Chondrocyte (in vitro differentiated cells): ENCODE results near the gene IL1A. TPM values are rescaled to one million over a fixed set of nuclear protein-coding genes. Genes with fewer than 3 reads are reported as not detected.

ENCODE experiments used
- DNase-seq: peaks from one replicate; pipeline ENCODE4 v3.0.0; 2021; ENCODE audit warnings: mixed read lengths, low spot score
- H3K27ac Mint-ChIP-seq: one replicate; pipeline ENCODE4 v1.8.0; 2021; ENCODE audit warnings: mild to moderate bottlenecking, moderate library complexity, mixed read lengths; ENCODE audit not compliant: unreplicated experiment
- H3K27me3 Mint-ChIP-seq: 2 replicates; pipeline ENCODE4 v1.8.0; 2021; ENCODE audit warnings: low read depth, mixed read lengths
- H3K36me3 Mint-ChIP-seq: 2 replicates; pipeline ENCODE4 v1.8.0; 2021; ENCODE audit warnings: low read depth, mixed read lengths
- H3K4me1 Mint-ChIP-seq: 2 replicates; pipeline ENCODE4 v1.8.0; 2021; ENCODE audit warnings: low read depth, mild to moderate bottlenecking, mixed read lengths
- H3K4me3 Mint-ChIP-seq: one replicate; pipeline ENCODE4 v1.8.0; 2021; ENCODE audit warnings: mild to moderate bottlenecking, moderate library complexity, mixed read lengths; ENCODE audit not compliant: unreplicated experiment
- H3K9me3 Mint-ChIP-seq: 2 replicates; pipeline ENCODE4 v1.8.0; 2021; ENCODE audit warnings: low read depth, mixed read lengths
- CTCF ChIP-seq: fragments of 200-600 bp; sonication (generic); IDR thresholded peaks from 2 replicates; pipeline ENCODE4 v1.5.0; 2021; ENCODE audit warnings: antibody characterized with exemption, mild to moderate bottlenecking, moderate library complexity
- total RNA-seq: library from RNA; stranded (reverse); gene quantifications from 3 replicates; pipeline ENCODE4 v1.2.1, GENCODE V29; 2021

IL1A gene
- total RNA-seq, 1 donor from 2014 or later: not detected

GRCh38 chr2:112782234-112782799, 2.0 kb downstream of the IL1A start:
- H3K27ac Mint-ChIP-seq: no peak overlapping the region
- H3K36me3 Mint-ChIP-seq: no peaks in the 10 kb centered on the region
- H3K27me3 Mint-ChIP-seq: no peaks in the 10 kb centered on the region
- DNase-seq: no peak
- no peaks in the 10 kb centered on the region for H3K9me3 Mint-ChIP-seq
- no peak overlapping the region for H3K4me3 Mint-ChIP-seq
- H3K4me1 Mint-ChIP-seq: no peaks in the 10 kb centered on the region
- no peak for TF ChIP-seq CTCF

- Mint-ChIP-seq H3K4me1 (no peaks in the 10 kb centered on the region), H3K4me3 (no peak overlapping the region), H3K9me3 (no peaks in the 10 kb centered on the region), H3K36me3 (no peaks in the 10 kb centered on the region), H3K27ac (no peak overlapping the region), H3K27me3 (no peaks in the 10 kb centered on the region)
- no peak for TF ChIP-seq CTCF
- DNase-seq: no peak
Measured at GRCh38 chr2:112779598-112779997, 4.7 kb downstream of the IL1A start.

- no peaks in the 10 kb centered on the region for H3K9me3 Mint-ChIP-seq
- H3K36me3 Mint-ChIP-seq: no peaks in the 10 kb centered on the region
- DNase-seq: no peak
- no peaks in the 10 kb centered on the region for H3K4me1 Mint-ChIP-seq
- H3K27ac Mint-ChIP-seq: no peak overlapping the region
- TF ChIP-seq CTCF: no peak
- H3K4me3 Mint-ChIP-seq: no peak overlapping the region
- H3K27me3 Mint-ChIP-seq: no peaks in the 10 kb centered on the region
Measured at GRCh38 chr2:112777036-112777435, 7.3 kb downstream of the IL1A start.

GRCh38 chr2:112776113-112776512, 8.2 kb downstream of the IL1A start:
- no peak overlapping the region for H3K4me3 Mint-ChIP-seq
- no peak for DNase-seq
- no peak for TF ChIP-seq CTCF
- H3K36me3 Mint-ChIP-seq: no peaks in the 10 kb centered on the region
- H3K27me3 Mint-ChIP-seq: no peaks in the 10 kb centered on the region
- no peaks in the 10 kb centered on the region for H3K9me3 Mint-ChIP-seq
- H3K27ac Mint-ChIP-seq: no peak overlapping the region
- H3K4me1 Mint-ChIP-seq: no peaks in the 10 kb centered on the region

GRCh38 chr2:112774536-112775285, 9.6 kb downstream of the IL1A start:
- H3K9me3 Mint-ChIP-seq: no peaks in the 10 kb centered on the region
- no peak for TF ChIP-seq CTCF
- no peak overlapping the region for H3K4me3 Mint-ChIP-seq
- no peaks in the 10 kb centered on the region for H3K36me3 Mint-ChIP-seq
- no peaks in the 10 kb centered on the region for H3K4me1 Mint-ChIP-seq
- H3K27ac Mint-ChIP-seq: no peak overlapping the region
- no peaks in the 10 kb centered on the region for H3K27me3 Mint-ChIP-seq
- DNase-seq: no peak
